ENCODE data around the gene PLCE1. TPM values are rescaled to one million over a fixed set of nuclear protein-coding genes. Genes with fewer than 3 reads are reported as not detected.

The PLCE1 gene
- total RNA-seq, 2 donors from 2014 or later: 42.4 to 45.5 TPM

DNA sequence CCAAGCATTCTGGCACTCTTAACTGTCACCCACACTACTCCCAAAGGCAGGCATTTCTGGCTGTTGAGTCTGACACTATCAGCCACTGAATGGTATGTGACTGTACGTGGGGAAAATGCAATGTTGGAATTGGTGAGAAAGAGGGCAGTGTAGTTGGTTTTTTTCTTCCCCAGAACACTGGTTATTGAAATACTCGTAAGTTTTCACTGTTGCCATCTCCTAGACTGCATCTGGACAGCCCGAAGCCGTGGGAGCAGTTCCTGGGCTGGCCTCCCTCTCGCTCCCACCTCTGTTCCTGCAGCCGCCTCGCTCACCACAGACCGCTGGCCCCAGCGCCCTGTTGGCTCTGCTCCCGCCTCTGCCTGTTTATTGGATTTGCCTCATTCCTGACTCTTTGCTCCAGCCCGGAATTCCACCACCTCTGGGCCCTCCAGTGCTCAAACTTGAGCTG, 5.7 kb downstream of the PLCE1 start:
- peak; percentile 68 for DNase-seq
- Histone ChIP-seq H3K4me3 (no peak overlapping the region), H3K9ac (ENCODE audit: low read depth in 2 of 2, low read length in 2 of 2) (peak overlapping the region in 1 of 2 donors; percentile 52), H3K27ac (no peak overlapping the region), H3K36me3 (no peaks in the 10 kb centered on the region), H3K9me3 (no peaks in the 10 kb centered on the region), H3K4me1 (peaks cover 5% of the 10 kb centered on the region), H3K27me3 (no peaks in the 10 kb centered on the region)
- intact Hi-C loops (cut with DNase I): no loop called here
- TF ChIP-seq, protein P1, sequence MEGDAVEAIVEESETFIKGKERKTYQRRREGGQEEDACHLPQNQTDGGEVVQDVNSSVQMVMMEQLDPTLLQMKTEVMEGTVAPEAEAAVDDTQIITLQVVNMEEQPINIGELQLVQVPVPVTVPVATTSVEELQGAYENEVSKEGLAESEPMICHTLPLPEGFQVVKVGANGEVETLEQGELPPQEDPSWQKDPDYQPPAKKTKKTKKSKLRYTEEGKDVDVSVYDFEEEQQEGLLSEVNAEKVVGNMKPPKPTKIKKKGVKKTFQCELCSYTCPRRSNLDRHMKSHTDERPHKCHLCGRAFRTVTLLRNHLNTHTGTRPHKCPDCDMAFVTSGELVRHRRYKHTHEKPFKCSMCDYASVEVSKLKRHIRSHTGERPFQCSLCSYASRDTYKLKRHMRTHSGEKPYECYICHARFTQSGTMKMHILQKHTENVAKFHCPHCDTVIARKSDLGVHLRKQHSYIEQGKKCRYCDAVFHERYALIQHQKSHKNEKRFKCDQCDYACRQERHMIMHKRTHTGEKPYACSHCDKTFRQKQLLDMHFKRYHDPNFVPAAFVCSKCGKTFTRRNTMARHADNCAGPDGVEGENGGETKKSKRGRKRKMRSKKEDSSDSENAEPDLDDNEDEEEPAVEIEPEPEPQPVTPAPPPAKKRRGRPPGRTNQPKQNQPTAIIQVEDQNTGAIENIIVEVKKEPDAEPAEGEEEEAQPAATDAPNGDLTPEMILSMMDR (IDR thresholded peaks at IDR 0.05): no peak

DNA sequence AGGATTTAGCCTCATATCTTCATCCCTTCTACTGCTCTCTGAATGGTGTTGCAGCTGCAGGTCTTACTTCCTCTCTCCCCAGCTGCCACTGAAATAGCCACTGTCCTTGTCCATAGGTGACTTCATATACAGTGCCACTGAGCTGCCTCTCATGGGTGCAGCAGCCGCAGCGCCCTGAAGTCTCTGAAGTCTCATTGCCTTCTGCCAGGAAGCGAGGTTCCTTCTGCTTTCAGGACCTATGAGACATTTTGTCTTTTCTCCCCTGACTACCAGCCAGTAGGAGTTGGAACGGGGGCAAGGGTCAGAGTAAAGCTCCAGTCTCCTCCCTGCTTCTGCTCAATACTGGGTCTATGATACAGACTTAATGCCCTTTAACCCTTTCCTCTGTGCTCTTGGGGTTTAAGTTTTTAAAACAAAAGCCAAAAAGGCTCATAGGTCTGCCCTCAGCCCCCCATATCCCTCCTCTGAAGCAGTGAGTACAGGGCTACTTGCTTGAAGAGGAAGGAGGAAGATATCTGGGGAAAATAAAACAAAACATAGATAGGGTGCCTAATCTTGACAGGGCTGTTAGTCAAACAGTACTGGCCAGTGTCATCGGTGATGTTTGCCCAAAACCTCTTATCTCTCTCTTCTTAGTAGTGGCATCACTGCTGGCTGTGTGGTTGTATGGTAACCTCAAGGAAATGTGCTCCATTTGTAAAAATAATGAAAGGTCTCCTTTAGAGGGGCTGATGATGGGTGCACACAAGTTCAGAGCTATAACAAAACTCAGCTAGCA, 7.1 kb downstream of the PLCE1 start:
- H3K36me3 ChIP-seq: no peaks in the 10 kb centered on the region
- no peaks in the 10 kb centered on the region for H3K9me3 ChIP-seq
- H3K9ac ChIP-seq (ENCODE audit: low read depth in 2 of 2, low read length in 2 of 2): peak overlapping the region in 1 of 2 donors; percentile 52
- H3K4me1 ChIP-seq: peaks cover 5% of the 10 kb centered on the region
- peak overlapping the region; percentile 57 for H3K27ac ChIP-seq
- TF ChIP-seq, protein P1 (IDR thresholded peaks at IDR 0.05): no peak
- DNase-seq: peak; percentile 64
- H3K4me3 ChIP-seq: no peak overlapping the region
- intact Hi-C loops (cut with DNase I): no loop called here
- no peaks in the 10 kb centered on the region for H3K27me3 ChIP-seq

DNA sequence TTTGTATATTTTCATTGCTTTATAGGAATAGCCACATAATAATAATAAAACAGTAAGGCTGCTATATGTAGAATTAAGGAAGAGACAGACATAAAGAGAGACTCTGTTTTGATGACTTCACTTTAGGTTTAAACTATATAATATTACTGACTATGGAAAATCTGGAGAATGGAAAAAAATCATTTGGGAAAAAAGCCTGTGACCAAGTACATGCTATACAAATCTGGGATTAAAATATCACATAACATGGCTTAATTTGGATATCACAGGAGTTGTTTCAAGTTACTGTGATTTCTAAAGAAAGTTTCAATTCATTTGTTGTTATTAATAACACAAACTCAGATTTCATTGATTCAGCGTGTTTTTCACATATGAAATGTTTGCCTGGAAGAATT, 7.7 kb downstream of the PLCE1 start:
- Histone ChIP-seq H3K9me3 (no peaks in the 10 kb centered on the region), H3K27me3 (no peaks in the 10 kb centered on the region), H3K27ac (peak overlapping the region; percentile 57), H3K4me3 (no peak overlapping the region), H3K4me1 (peaks cover 10% of the 10 kb centered on the region), H3K36me3 (no peaks in the 10 kb centered on the region), H3K9ac (ENCODE audit: low read depth in 2 of 2, low read length in 2 of 2) (peak overlapping the region in 1 of 2 donors; percentile 52)
- no peak for DNase-seq
- intact Hi-C loops (cut with DNase I): no loop called here
- TF ChIP-seq, protein P1 (IDR thresholded peaks at IDR 0.05): no peak

DNA sequence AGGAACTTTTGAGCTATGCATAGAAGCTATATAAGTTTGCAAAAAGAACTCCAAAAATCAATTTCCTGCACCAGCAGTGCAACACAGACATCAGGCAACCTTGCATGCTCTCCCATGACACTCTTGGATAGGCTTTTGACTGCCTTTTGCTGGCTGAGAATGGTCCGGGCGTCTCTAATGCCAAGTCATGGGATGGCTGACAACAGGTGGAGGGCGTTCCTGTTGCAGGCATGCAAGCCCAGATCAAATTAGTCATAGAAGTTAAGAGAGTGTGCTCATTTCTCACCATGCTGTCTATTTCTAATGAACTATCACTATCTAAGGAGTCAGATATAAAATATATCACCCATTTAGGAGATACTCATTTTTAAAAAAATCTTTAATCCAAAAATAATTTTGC, 8.4 kb downstream of the PLCE1 start:
- no peak overlapping the region for H3K4me3 ChIP-seq
- H3K4me1 ChIP-seq: peaks cover 13% of the 10 kb centered on the region
- no peaks in the 10 kb centered on the region for H3K27me3 ChIP-seq
- intact Hi-C loops (cut with DNase I): no loop called here
- H3K27ac ChIP-seq: no peak overlapping the region
- H3K9ac ChIP-seq (ENCODE audit: low read depth in 2 of 2, low read length in 2 of 2): no peak overlapping the region
- TF ChIP-seq, protein P1 (IDR thresholded peaks at IDR 0.05): no peak
- no peaks in the 10 kb centered on the region for H3K36me3 ChIP-seq
- H3K9me3 ChIP-seq: no peaks in the 10 kb centered on the region
- DNase-seq: no peak

DNA sequence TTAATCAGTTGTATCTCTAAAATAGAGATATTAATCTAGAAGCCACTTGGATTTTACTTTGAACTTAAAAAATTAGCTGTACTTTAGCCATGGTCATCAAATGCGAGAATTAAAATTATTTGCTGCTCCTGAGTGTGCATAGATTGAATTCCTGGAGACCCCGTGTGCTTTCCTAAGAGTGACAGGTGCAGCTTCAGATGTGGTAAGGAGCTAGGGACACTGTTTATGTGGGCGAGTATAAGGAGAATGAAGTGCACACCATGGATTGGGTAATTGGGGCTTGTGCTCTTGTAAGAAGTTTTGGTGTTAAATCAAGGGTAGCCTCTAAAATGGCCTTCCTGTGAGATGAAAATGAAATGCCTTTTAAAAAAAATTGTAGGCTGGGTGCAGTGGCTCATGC, 9.8 kb downstream of the PLCE1 start:
- H3K4me1 ChIP-seq: peaks cover 13% of the 10 kb centered on the region
- H3K9me3 ChIP-seq: no peaks in the 10 kb centered on the region
- H3K36me3 ChIP-seq: no peaks in the 10 kb centered on the region
- H3K27me3 ChIP-seq: no peaks in the 10 kb centered on the region
- no peak overlapping the region for H3K4me3 ChIP-seq
- intact Hi-C loops (cut with DNase I): no loop called here
- TF ChIP-seq, protein P1 (IDR thresholded peaks at IDR 0.05): no peak
- no peak overlapping the region for H3K27ac ChIP-seq
- DNase-seq: no peak
- H3K9ac ChIP-seq (ENCODE audit: low read depth in 2 of 2, low read length in 2 of 2): no peak overlapping the region
